GM12892 (cell line): ENCODE data around the gene FBXO8.

Experiments used
- POLR2A ChIP-seq: IDR thresholded peaks from 2 replicates; pipeline ENCODE4 v1.6.1; 2011; ENCODE audit warnings: low read depth, low read length, control low read depth
- POLR2AphosphoS5 ChIP-seq: IDR thresholded peaks from 2 replicates; pipeline ENCODE4 v1.6.1; 2011; ENCODE audit warnings: low read depth, low read length, control low read depth

- TF ChIP-seq POLR2A (no peak), POLR2AphosphoS5 (no peak)
Observed at GRCh38 chr4:174317531-174317930, 34.1 kb upstream of the FBXO8 start.
